Gastrocnemius medialis (tissue), 4 donors: ENCODE measurements around the gene LRRC28. TPM values are rescaled to one million over a fixed set of nuclear protein-coding genes. Genes with fewer than 3 reads are reported as not detected.

Source experiments
- ATAC-seq, 2 donors: fragments of 150-250 bp; one replicate each; pipeline ENCODE4 v1.9.1; 2016
- DNase-seq, 2 donors: peaks; one replicate each; pipeline ENCODE4 v3.0.0-alpha.2; 2019
- H3K27ac ChIP-seq, 4 donors: fragments of 200-600 bp; sonication (generic); 1 replicate in 1 of 4; 2 replicates in 3 of 4; pipeline ENCODE4 v1.5.1; 2016 to 2018; ENCODE audit warnings: mild to moderate bottlenecking in 2 of 4, moderate library complexity in 1 of 4
- H3K27me3 ChIP-seq, 3 donors: fragments of 200-600 bp; sonication (generic) in 2 of 3; 1 replicate in 1 of 3; 2 replicates in 2 of 3; pipeline versions ENCODE4 v1.5.1 to v1.6.0; 2016 to 2019; ENCODE audit warnings: mild to moderate bottlenecking in 1 of 3, moderate library complexity in 1 of 3
- H3K36me3 ChIP-seq, 2 donors: fragments of 200-600 bp; sonication (generic) in 1 of 2; one replicate each; pipeline ENCODE4 v1.5.1; 2017 to 2018
- H3K4me1 ChIP-seq, 2 donors: fragments of 200-600 bp; sonication (generic) in 1 of 2; one replicate each; pipeline ENCODE4 v1.5.1; 2016 to 2017; ENCODE audit warnings: mild to moderate bottlenecking in 2 of 2
- H3K4me3 ChIP-seq, 4 donors: fragments of 200-600 bp; sonication (generic) in 3 of 4; 1 replicate in 1 of 4; 2 replicates in 3 of 4; pipeline ENCODE4 v1.5.1; 2016 to 2019; ENCODE audit warnings: mild to moderate bottlenecking in 2 of 4
- H3K9me3 ChIP-seq, 3 donors: fragments of 200-600 bp; sonication (generic) in 2 of 3; 1 replicate in 1 of 3; 2 replicates in 2 of 3; pipeline ENCODE4 v1.5.1; 2016 to 2019
- CTCF ChIP-seq, 5 experiments: fragments of 450-650 bp in 3 of 5; fragments of 200-600 bp in 2 of 5; sonication (generic) in 2 of 5; IDR thresholded peaks in 4 of 5; conservative IDR thresholded peaks in 1 of 5; 1 replicate in 4 of 5; 2 replicates in 1 of 5; pipeline ENCODE4 v1.5.1; 2016 to 2019; ENCODE audit warnings: antibody characterized with exemption in 5 of 5, mild to moderate bottlenecking in 3 of 5, moderate library complexity in 3 of 5
- POLR2A ChIP-seq, 2 donors: fragments of 450-650 bp; IDR thresholded peaks; one replicate each; pipeline ENCODE4 v1.6.1; 2017; ENCODE audit warnings: antibody characterized with exemption in 2 of 2, mild to moderate bottlenecking in 2 of 2, moderate library complexity in 2 of 2
- in situ Hi-C, 4 donors: fragments of 200-750 bp; cut with MboI; loops; one replicate each; pipeline versions ENCODE4 v1.15.0 to v1.8.0; 2017; ENCODE audit warnings: low sequenced_read_pairs in 4 of 4
- intact Hi-C: fragments of 100-400 bp; cut with DNase I; formaldehyde crosslinking; loops from one replicate; pipeline ENCODE4 v1.15.1; 2023; ENCODE audit warnings: low total_unique reads
- total RNA-seq, 4 donors: library from RNA; depleted of rRNA; stranded (reverse); fragments of >200 nt; gene quantifications; one replicate each; pipeline versions ENCODE4 v1.1.0 to v1.2.3, GENCODE V29; 2016

The LRRC28 gene
- total RNA-seq, 4 donors from 2014 or later: 22.0 to 48.5 (median 36.9) TPM

DNA sequence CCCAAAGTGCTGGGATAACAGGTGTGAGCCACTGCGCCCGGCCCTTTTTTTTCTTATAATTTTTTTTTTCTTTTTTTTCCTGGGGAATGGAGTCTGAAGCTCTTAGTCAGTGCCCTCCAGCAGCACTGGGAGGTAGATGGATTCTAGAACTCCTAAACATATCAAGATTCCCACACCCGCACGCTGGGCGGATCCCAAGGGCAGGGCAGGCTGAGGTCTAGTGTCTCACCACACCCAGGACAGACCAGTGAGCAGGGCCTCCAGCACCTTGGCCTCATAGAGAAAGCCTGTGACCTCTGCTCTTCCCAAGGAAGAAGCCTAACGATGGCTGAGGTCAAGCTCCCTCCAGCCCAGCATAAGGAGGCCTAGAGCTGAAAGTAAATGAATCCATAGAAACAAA is 160.8 kb downstream of the LRRC28 start:
- H3K36me3 ChIP-seq: no peaks in the 10 kb centered on the region
- DNase-seq: no peak
- in situ Hi-C loops: loop anchor here in 2 of 4 donors (25.0 kb wide), 1 partner anchor 300 kb away; no protein-coding TSS in a partner anchor
- ATAC-seq: no peak
- intact Hi-C loops: no loop called here
- no peak overlapping the region for H3K4me3 ChIP-seq
- H3K9me3 ChIP-seq: no peaks in the 10 kb centered on the region
- TF ChIP-seq CTCF (IDR thresholded peaks at IDR 0.05 in 4 of 5, conservative IDR thresholded peaks at IDR 0.05 in 1 of 5) (no peak), POLR2A (IDR thresholded peaks at IDR 0.05) (no peak)
- H3K4me1 ChIP-seq: peaks cover 13 to 15% of the 10 kb centered on the region in 2 donors
- no peak overlapping the region for H3K27ac ChIP-seq
- H3K27me3 ChIP-seq: no peaks in the 10 kb centered on the region

GRCh38 chr15:99412626-99413025 is 161.3 kb downstream of the LRRC28 start:
- in situ Hi-C loops: loop anchor here in 2 of 4 donors (25.0 kb wide), 1 partner anchor 300 kb away; no protein-coding TSS in a partner anchor
- no peak for ATAC-seq
- Histone ChIP-seq H3K9me3 (no peaks in the 10 kb centered on the region), H3K4me3 (no peak overlapping the region), H3K27ac (no peak overlapping the region), H3K36me3 (no peaks in the 10 kb centered on the region), H3K27me3 (no peaks in the 10 kb centered on the region), H3K4me1 (peaks cover 13 to 15% of the 10 kb centered on the region in 2 donors)
- no peak for TF ChIP-seq POLR2A (IDR thresholded peaks at IDR 0.05)
- TF ChIP-seq CTCF (IDR thresholded peaks at IDR 0.05 in 4 of 5, conservative IDR thresholded peaks at IDR 0.05 in 1 of 5): no peak
- no peak for DNase-seq
- intact Hi-C loops: no loop called here

DNA sequence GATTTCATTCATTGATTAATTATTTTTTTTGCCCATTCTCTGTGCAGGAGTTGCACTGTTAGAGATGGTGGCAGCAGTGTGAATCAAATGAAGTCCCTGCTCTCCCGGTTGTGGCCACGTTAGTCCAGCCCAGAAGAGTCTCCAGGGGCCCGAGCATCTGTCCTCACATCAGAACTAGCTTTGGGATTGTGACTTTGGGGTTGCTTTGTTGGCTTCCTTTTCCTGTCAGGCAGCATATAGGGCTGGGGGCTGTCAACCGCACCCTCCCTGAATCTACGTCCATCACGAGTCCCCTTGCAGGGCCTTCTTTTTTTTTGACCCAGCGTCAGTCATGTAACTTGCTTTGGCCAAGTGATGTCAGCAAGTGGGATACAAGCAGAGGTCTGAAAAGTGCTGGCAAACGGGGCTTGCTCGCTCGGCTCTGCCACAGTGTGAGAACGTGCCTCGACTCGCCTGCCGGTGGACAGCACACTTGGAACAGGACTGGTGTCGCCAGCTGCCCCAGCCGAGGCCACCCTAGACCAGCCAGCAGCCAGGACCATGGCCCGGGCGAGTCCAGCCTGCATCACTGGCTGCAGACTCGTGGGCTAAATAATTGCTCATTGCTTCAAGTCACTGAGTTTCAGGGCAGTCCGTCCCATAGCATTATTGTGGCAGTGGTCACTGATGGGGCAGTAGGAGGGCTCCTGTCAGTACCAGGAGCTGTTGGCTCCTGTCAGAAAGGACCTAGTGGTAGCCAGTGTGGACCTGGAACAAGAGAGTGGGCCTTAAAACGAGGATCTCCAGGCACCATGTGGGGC is 162.9 kb downstream of the LRRC28 start:
- intact Hi-C loops: no loop called here
- H3K9me3 ChIP-seq: no peaks in the 10 kb centered on the region
- no peak overlapping the region for H3K4me3 ChIP-seq
- H3K36me3 ChIP-seq: no peaks in the 10 kb centered on the region
- in situ Hi-C loops: loop anchor here in 2 of 4 donors (25.0 kb wide), 1 partner anchor 298 kb away; no protein-coding TSS in a partner anchor
- no peaks in the 10 kb centered on the region for H3K27me3 ChIP-seq
- no peak for ATAC-seq
- no peak overlapping the region for H3K27ac ChIP-seq
- TF ChIP-seq POLR2A (IDR thresholded peaks at IDR 0.05) (no peak), CTCF (IDR thresholded peaks at IDR 0.05 in 4 of 5, conservative IDR thresholded peaks at IDR 0.05 in 1 of 5) (no peak)
- no peak for DNase-seq
- H3K4me1 ChIP-seq: peaks cover 3 to 4% of the 10 kb centered on the region in 2 donors

DNA sequence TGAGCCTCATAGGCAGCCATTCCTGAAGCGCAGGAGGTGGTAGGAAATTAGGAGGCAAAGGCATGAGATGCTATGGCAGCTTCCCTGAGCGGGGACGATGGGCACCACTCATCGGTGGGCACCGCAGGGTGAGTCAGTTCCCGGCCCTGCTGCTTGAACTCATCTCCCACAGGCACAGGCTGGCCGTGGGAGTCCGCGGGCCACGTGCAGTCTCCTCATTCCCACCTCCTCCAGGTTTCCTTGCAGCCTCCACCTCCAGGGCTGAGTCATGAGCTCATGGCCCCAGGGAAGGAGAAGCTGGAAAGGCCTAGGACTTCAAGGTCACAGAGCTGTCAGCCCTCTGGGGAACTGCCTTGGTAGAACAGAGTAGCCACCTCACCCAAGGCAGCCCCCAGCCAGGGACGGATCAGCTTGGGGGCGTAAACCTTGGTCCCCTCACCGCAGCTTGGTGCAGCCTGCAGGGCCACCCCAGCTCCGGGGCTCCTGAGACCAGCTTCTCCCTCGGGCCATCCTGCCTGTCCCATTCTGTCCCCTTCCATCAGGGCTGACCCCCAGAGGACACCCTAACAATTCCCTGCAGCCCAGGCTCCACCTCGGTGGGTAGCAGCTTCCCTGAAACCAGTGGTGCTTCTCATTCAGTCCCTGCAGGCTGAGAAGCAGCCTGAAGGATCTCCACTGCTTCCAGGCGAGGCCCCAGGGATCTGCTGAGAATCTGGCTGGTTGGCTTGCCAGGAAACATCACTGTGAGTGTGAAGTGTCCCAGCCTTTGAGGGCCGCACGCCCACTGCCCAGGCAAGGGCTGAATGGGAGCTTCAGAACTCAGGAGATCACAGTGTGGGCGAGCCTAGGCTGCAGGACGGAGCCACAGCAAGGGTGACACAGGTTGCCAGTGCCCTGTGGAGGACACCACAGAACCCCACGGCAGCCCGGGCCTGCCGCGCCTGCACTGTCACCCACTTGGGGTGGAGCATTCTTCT is 163.8 kb downstream of the LRRC28 start:
- no peak overlapping the region for H3K27ac ChIP-seq
- ATAC-seq: no peak
- intact Hi-C loops (no loop called here), in situ Hi-C loops (loop anchor here in 2 of 4 donors (25.0 kb wide), 1 partner anchor 297 kb away; no protein-coding TSS in a partner anchor)
- no peak overlapping the region for H3K4me3 ChIP-seq
- H3K9me3 ChIP-seq: no peaks in the 10 kb centered on the region
- TF ChIP-seq CTCF (IDR thresholded peaks at IDR 0.05 in 4 of 5, conservative IDR thresholded peaks at IDR 0.05 in 1 of 5): no peak
- TF ChIP-seq POLR2A (IDR thresholded peaks at IDR 0.05): no peak
- no peaks in the 10 kb centered on the region for H3K4me1 ChIP-seq
- no peaks in the 10 kb centered on the region for H3K36me3 ChIP-seq
- DNase-seq: no peak
- H3K27me3 ChIP-seq: no peaks in the 10 kb centered on the region
